ENCODE results near the gene CARS1.
"Not testable (repeated sequence)": the region's sequence is repeated elsewhere in the genome, so short reads cannot be mapped to it uniquely, and the experiment has no call there.

CARS1 gene

DNA sequence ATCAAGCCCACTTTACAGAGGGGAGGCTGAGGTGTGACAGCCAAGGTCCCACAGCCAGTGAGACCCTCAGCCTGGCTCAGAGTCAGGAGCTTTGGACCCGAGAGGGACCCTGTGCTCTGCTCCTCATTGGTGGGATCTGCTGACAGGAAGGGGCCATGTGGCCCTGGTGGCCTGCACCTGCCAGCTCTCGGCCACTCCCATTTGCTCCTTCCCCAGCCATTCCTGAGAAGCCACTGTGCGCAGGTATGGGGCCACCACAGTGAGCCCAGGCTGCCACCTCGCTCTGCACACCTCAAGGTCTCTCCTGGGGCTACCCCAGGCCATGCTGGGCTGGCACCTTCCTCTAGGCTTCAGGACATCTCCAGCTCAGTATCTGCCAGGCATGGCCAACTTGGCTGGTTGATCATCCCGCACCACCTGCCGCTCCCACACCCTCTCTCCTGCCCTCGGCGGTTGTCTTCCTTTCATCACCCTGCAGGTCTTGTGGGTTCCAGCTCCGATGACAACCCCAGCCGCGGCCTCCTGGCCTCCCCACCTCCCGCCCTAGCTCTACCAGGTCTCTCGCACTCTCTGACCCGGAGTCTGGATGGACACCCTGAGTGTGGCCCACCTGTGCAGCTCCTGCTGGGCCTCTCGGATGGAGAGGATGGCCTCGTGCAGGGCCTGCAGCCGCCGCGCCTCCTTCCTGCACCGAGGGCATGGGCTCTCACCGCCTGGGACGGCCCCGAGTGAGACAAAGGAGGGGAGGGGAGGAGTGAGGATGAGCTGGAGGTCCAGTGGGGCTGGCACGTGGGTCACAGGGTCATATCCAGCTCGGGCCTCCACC lies 32.2 kb upstream of the CARS1 start:
- no peak for DNase-seq

DNA sequence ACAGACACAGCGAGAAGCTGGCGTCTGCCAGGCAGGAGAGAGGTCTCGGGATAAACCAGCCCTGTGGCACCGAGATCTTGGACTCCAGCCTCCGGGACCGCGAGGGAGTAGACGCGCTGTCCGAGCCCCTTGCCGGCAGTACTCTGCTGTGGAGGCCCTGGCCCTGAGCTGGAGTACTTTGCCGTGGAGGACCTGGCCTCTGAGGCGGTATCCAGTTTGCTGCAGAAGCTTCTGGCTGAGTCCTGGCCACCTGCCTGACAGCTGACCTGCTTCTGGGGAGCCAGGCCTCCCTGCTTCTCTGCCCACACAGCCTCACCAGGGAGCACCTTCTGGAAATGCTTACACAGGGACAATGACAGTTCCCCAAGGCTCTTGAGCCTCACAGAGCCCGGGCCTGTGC lies 31.6 kb upstream of the CARS1 start:
- DNase-seq: no peak

DNA sequence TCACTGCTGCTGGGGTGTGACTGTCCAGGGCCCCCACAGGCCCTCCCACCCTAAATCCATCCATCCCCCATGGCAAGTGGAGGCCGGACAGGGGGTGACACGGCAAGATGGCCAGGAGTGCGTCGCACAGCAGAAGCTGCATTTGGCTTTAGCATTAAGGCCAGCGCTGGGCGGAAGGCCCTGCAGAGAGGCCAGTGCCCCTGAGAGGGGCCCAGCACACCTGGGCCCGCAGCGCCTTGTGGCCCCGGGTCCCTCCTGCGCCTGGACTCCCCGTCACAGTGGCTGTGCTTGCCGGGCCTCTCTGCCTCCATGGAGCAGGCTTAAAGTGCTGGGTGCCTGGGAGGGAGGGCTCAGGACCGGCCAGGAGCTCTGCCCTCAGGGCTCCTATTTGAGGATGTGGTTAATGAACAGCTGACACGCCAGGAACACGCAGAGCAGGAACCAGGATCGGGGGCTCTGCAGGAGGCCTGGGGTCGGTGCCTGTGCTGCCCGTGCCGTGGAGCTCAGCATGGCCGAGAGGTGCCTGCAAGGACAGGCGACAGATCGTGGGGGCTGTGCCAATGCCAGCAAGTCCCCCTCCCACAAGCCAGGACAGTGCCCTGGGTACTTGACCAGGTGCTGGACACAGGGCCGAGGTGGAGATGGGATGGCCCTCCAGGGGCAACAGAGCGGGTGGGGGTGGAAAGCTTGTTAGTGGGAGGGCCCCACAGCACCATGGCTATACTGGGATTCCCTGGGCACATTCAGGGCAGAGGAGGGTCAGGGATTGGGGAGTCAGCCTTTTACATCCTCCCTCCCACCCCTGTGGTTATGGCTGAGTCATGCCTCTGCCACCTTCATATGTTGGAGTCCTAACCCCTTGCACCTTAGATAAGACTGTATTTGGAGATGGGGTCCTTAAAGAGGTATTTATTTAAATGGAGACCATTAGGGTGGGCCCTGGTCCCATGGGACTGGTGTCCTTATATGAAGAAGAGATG lies 30.9 kb upstream of the CARS1 start:
- DNase-seq: no peak

DNA sequence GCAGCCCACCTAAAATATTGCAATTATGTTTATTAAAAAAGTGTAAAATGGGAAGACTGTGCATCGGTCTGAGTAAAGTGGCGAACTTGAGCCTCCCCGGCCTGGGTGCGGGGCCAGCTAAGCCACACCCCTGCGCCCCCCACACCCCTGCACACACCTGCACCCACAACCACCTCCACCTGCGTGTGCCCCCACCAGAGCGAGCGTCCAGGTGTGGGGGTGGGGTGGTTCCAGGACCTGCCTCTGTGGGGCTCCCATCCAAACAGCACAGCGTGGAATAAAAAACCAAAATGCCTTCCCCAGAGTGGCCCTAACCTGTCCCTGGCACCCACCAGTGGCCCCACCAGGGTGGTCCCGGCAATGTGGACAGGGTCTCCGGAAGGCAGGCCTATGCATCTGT lies 30.1 kb upstream of the CARS1 start:
- DNase-seq: no peak

DNA sequence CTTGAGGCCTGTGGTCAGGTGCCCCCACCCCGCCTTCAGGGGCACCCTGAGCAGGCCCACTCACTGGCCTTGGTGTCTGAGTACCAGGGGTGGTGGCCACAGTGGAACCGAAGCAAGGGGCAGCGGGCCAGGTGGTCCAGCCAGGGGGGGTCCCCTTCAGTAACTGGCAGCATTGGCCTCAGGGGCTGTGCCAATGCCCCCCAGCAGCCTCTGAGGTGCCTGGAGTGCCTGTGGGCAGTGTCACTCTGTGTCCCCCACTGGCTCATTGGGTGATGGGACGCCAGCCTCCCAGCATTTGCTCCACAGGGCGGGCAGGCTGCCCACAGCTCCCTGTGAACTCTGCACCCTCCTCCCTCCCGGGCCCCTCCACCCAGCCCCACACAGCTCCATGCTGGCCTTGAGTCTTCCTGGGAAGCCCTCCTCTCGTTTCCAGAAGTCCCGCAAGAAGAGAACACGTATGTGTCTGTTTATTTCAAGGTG lies 29.5 kb upstream of the CARS1 start:
- no peak for DNase-seq

DNA sequence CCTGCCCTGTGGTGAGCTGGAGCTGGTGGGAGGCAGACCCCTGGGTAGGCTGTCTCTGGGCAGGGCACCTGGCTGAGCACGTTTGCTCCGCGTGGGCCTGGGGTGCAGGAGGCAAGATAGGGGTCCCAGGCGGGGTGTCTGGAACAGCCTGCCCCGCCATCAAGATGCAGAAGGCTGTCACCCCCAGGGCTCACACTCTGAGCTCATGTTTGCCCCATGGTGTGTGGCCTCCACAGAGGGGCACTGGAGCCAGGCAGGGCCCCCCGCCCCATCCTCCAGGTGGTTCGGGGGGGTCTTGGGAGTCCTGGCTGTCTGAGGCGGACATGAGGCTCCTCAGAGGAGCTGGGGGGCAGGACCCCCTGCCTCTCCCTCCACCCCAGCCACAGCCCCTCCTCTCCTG lies 28.9 kb upstream of the CARS1 start:
- no peak for DNase-seq

DNA sequence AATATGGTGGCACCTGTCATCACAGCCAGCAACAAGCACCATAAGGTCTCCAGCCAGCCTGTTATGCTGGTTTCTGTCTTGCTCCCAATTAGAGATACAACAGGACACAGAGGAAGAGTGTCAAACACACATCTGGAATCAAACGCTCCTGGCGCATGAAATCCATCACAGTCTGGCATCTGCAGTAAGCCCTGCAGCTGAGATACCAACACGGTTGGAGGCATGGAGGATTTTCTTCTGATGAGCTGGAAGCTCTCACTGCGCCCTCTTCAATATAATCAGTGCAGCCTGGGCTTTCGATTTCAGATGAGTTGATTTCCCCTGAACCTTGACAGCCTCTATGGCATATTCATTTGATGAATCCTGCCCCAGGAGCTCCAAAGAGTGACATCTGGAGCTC lies 27.8 kb upstream of the CARS1 start:
- DNase-seq: no peak

DNA sequence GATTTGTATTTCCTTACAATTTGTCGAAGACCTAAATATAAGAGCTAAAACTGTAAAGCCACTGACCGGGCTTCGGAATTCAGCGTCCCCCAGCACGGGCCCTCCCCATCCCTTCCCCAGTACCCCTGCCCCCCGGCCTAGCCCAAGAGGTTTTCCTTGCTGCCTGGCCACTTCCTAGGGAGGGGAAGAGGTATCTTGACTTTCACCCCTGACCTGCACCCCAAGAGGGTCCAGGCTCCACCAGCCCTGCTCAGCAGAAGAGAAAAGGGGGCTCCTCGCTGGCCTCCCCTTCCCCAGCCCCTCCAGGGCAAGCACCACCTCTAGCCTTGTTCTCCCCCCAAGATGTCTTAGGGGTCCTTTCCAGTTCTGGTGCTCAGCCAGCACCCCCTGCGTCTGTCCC lies 26.1 kb upstream of the CARS1 start:
- no peak for DNase-seq

DNA sequence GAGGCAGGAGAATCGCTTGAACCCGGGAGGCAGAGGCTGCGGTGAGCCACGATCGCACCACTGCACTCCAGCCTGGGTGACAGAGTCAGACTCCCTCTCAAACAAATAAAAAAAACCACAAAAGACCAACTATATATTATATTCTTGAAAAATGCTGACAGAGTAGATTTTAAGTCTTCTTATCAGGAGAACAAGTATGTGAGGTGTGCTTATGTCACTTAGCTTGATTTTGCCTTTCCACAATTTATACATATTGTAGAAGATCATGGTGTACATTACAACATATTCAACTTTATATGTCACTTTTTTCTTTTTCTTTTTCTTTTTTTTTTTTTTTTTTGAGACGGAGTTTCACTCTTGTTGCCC lies 24.1 kb upstream of the CARS1 start:
- DNase-seq: no peak

DNA sequence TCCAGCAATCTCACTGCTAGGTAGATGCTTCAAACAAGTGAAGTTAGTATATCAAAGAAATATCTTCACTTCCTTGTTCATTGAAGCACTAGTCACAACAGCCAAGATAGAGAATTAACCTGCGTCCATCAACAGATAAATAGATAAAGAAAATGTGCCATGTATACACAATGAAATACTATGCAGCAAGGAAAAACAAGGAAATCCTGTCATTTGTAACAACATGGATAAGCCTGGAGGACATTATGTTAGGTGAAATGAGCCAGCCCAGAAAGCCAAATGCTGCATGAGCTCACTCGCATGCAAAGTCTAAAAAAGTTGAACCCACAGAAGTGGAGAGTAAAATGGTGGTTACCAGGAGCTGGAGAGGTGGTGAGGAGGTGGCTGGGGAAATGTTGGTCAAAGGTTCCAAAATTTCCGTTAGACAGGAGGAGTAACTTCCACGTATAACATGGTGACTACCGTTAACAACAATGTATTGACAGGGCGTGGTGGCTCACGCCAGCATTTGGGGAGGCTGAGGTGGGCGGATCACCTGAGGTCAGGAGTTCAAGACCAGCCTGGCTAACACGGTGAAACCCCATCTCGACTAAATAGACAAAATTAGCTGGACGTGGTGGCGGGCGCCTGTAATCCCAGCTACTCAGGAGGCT lies 23.6 kb upstream of the CARS1 start:
- DNase-seq: no peak

DNA sequence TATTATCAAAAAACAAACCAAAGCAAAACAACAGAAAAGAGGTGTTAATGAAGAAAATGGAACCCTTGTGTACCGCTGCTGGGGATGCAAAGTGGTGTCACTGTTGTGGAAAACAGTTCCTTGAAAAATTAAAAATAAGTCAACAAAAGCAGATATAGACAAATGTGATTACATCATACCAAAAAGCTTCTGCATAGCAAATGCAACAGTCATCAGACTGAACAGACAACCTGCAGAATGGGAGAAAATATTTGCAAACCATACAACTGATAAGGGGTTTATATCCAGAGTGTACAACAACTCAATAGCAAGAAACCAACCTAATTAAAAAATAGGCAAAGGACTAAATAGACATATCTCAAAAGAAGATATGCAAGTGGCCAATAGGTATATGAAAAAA lies 22.9 kb upstream of the CARS1 start:
- no peak for DNase-seq

DNA sequence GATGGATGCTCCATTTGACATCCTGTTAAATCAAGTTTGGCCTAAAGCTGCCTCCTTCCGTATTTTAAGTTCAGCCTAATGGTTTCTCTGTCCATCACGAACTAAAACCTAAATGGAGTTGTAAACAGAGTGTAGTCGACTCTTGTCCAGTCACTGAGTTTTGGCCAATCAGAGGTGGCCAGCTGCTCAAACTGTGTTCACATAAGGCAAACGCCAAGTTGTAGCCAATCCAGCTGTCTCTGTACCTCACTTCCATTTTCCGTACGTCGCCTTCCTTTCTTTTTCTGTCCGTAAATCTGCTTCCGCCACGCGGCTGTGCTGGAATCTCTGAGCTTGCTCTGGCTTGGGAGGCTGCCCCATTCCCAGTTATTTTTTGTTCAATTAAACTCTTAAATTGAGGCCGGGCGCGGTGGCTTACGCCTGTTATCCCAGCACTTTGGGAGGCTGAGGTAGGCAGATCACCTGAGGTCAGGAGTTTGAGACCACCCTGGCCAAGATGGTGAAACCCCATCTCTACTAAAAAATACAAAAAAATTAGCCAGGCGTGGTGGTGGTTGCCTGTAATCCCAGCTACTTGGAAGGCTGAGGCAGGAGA lies 20.7 kb upstream of the CARS1 start:
- DNase-seq: no peak

DNA sequence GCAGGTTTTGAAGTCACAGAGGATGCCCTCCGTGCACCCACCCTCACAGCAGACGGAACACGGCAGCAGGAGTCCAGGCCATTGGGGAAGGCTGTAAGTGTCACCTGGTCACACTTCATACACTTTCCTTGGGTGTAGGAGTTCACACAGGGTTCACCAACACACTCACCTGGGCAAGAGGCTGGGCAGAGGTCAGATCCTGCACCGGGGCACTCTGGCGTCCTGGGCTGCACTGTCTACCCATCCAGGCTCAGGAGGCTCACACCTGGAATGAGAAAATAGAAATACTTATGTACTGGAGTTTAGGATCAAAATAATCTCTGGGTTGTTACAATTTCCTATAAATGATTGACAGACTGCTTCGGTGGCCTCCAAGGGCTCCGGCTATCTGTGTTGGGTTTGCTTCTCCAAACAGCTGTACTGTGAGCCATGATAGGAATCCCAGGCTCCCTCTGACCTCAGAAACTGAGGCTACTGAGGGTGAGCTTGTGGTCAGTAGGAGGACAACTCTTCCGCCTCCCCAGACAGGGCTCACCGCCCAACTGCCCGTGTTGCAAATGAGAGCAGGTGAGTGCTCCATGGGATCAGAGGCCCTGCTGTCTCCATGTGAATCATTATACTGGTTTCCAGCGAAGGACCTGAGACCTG lies 20.1 kb upstream of the CARS1 start:
- DNase-seq: no peak

DNA sequence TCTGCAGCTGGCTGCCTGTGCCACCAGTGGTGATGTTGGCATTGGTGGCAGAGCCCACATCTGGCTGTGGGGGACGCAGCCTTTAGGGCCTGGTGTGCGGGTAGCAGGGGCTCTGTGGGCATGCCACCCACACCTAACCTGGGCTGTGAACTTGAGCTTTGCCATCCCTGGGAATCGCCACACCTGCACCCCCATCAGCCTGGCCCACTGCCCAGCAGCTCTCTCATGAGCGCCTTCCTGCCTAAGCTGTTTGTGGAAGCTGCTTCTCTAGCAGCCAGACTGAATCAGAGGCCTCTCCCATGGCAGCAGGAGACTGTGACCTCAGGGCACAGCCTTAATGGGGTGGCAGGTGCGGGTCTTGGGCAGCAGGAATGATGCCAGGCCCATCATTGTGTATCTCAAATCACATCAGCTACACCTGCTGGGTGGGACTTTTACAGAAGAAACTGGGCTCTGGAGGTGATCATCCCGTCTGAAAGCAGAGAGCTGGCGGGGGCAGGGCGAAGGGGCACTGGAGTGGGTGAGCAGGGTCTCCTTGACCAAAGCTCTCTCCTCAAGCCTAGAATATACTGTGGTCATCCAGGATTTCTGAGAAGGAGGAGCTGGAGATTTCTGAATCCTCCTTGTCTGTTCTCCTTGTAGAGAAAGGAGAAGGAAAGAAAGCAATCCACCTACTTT lies 17.8 kb upstream of the CARS1 start:
- DNase-seq: no peak

DNA sequence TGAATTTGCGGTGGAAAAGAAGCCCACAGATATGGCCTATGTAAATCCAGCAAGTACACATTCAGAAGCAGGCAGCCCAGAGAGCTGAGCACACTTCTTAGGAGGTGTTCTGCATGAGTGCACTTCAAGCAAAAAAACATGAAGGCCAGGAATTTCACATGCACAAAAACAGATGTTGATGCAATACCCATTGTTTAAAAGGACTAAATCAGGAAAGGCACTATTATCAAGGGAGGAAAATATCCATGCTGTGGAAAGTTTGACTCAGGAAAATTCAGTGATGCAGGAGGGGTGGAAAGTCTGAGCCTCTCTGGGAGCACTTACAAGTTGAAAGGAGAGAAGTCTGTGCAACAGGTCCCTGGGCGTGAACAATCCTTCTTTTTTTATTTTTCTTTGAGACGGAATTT lies 15.8 kb upstream of the CARS1 start:
- DNase-seq: no peak

DNA sequence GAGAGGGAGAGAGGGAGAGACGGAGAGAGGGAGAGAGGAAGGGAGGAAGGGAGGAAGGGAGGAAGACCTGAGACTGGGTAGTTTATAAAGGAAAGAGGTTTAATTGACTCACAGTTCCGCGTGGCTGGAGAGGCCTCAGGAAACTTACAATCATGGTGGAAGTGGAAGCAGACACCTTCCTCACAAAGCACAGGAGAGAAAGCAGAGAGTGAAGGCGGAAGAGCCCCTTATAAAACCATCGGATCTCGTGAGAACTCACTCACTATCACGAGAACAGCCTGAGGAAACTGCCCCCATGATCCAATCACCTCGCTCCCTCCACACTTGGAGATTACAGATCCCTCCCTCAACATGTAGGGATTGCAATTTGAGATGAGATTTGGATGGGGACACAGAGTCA lies 12.2 kb upstream of the CARS1 start:
- DNase-seq: no peak

DNA sequence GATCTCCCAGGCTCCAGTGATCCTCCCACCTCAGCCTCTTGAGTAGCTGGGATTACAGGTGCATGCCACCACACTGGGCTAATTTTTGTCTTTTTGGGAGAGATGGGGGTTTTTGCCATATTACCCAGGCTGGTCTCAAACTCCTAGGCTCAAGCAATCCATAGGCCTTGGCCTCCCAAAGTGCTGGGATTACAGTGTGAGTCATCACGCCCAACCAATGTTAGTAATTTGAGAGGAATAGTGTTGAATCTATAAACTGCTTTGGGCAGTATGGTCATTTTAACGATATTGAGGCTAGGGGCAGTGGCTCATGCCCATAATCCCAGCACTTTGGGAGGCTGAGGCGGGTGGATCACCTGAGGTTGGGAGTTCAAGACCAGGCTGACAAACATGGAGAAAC lies 9.1 kb upstream of the CARS1 start:
- DNase-seq: not testable (repeated sequence)

DNA sequence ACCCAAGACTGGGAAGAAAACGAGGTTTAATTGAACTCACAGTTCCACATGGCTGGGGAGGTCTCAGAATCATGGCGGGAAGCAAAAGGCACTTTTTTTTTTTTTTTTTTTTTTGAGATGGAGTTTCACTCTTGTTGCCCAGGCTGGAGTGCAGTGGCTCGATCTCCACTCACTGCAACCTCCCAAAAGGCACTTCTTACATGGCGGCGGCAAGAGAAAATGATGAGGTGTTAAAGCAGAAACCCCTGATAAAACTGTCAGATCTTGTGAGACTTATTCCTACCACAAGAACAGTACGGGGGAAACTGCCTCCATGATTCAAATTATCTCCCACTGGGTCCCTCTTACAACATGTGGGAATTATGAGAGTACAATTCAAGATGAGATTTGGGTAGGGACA lies 7.5 kb upstream of the CARS1 start:
- not testable (repeated sequence) for DNase-seq

DNA sequence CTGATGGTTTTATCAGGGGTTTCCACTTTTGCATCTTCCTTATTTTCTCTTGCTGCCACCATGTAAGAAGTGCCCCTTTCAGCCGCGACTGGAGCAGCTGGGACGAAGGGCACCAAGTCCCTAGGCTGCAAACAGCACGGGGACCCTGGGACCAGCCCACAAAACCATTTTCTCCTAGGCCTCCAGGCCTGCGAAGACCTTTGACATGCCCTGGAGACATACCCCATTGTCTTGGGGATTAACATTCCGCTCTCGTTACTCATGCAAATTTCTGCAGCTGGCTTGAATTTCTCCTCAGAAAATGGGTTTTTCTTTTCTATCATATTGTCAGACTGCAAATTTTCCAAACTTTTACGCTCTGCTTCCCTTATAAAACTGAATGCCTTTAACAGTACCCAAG lies 6.7 kb upstream of the CARS1 start:
- DNase-seq: not testable (repeated sequence)

DNA sequence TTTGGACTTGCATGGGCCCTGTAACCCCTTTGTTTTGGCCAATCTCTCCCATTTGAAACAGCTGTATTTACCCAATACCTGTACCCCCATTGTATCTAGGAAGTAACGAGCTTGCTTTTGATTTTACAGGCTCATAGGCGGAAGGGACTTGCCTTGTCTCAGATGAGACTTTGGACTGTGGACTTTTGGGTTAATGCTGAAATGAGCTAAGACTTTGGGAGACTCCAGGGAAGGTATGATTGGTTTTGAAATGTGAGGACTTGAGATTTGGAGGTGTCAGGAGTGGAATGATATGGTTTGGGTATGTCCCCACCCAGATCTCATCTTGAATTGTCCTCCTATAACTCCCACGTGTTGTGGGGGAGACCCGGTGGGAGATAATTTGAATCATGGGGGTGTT lies 6.2 kb upstream of the CARS1 start:
- not testable (repeated sequence) for DNase-seq

DNA sequence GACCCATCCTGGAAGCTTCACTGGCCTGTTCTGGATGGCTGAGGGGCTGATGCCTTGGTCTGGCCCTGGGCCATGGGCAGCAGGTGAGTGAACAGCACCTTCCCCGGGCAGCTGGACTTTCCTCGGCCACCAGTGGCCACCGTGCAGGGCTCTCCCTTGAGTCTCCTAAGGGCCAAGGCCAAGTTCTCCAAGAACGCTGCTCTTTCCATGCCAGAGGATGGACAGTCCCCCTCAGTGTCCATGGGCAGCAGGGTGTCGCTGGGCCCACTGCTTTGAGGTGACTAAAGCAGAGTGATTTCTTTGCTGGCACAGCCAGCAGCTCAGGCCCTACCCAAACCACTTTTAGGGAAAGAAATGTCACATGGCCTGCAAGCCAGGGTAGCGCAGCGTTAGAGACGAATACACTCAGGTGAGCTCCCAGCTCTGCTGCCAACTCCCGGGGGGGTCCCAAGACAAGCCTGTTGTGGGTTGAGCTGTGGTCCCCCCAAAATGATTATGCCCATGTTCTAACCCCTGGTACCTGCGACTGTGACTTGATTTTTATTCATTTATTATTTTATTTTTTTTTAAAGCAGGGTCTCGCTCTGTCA lies 3.3 kb upstream of the CARS1 start:
- no peak for DNase-seq
